GM23338 (cell line): ENCODE results near the gene FBLN5. TPM values are rescaled to one million over a fixed set of nuclear protein-coding genes. Genes with fewer than 3 reads are reported as not detected.

Source experiments
- ATAC-seq: fragments of 200-7000 bp; cut with Tn5 transposase; 3 replicates; pipeline ENCODE4 v1.9.1; 2020
- DNase-seq: peaks from one replicate; pipeline ENCODE4 v3.0.0-alpha.2; 2015; ENCODE audit warnings: low spot score
- H2AFZ ChIP-seq: fragments of 200-600 bp; sonication (generic); 2 replicates; pipeline ENCODE4 v1.8.0; 2016; ENCODE audit warnings: antibody characterized with exemption, mild to moderate bottlenecking, moderate library complexity
- H3F3A ChIP-seq: fragments of 200-600 bp; sonication (generic); replicated peaks from 2 replicates; pipeline ENCODE4 v1.8.0; 2017; ENCODE audit warnings: antibody characterized with exemption, mixed run types, low read depth
- H3K27ac ChIP-seq: fragments of 200-600 bp; sonication (generic); 2 replicates; pipeline ENCODE4 v1.6.1; 2016; ENCODE audit warnings: low read depth
- H3K27me3 ChIP-seq: fragments of 200-600 bp; sonication (generic); 2 replicates; pipeline ENCODE4 v1.8.0; 2016; ENCODE audit warnings: mild to moderate bottlenecking, mixed run types, moderate library complexity; ENCODE audit not compliant: insufficient read depth
- H3K36me3 ChIP-seq: fragments of 200-600 bp; sonication (generic); 2 replicates; pipeline ENCODE4 v1.8.0; 2016; ENCODE audit warnings: mild to moderate bottlenecking; ENCODE audit not compliant: insufficient read depth
- H3K4me1 ChIP-seq: fragments of 200-600 bp; sonication (generic); 2 replicates; pipeline ENCODE4 v1.8.0; 2016; ENCODE audit warnings: mild to moderate bottlenecking, moderate library complexity; ENCODE audit not compliant: insufficient read depth
- H3K4me2 ChIP-seq: fragments of 200-600 bp; sonication (generic); 2 replicates; pipeline ENCODE4 v1.7.1; 2017; ENCODE audit warnings: mixed run types
- H3K4me3 ChIP-seq: fragments of 200-600 bp; sonication (generic); 2 replicates; pipeline ENCODE4 v1.6.1; 2016; ENCODE audit warnings: mixed run types
- H3K79me2 ChIP-seq: fragments of 200-600 bp; sonication (generic); replicated peaks from 2 replicates; pipeline ENCODE4 v1.8.0; 2017; ENCODE audit warnings: mild to moderate bottlenecking; ENCODE audit not compliant: insufficient read depth
- H3K9me2 ChIP-seq: fragments of 200-600 bp; sonication (generic); 2 replicates; pipeline ENCODE4 v1.8.0; 2017; ENCODE audit not compliant: insufficient read depth
- H4K20me1 ChIP-seq: fragments of 200-600 bp; sonication (generic); replicated peaks from 2 replicates; pipeline ENCODE4 v1.8.0; 2017; ENCODE audit warnings: mild to moderate bottlenecking; ENCODE audit not compliant: insufficient read depth
- H3K27ac Mint-ChIP-seq: 2 replicates; pipeline ENCODE4 v1.8.0; 2020; ENCODE audit warnings: inconsistent platforms, mild to moderate bottlenecking, moderate library complexity, mixed read lengths
- H3K27me3 Mint-ChIP-seq: 3 replicates; pipeline ENCODE4 v1.8.0; 2022; ENCODE audit warnings: low read depth, mild to moderate bottlenecking, moderate library complexity, mixed read lengths, inconsistent platforms; ENCODE audit not compliant: insufficient read depth, poor library complexity
- H3K36me3 Mint-ChIP-seq: 3 replicates; pipeline ENCODE4 v1.8.0; 2021; ENCODE audit warnings: low read depth, mild to moderate bottlenecking, inconsistent platforms, moderate library complexity, mixed read lengths
- H3K4me1 Mint-ChIP-seq: 3 replicates; pipeline ENCODE4 v1.8.0; 2020; ENCODE audit warnings: mild to moderate bottlenecking, inconsistent platforms, mixed read lengths
- H3K4me3 Mint-ChIP-seq: 3 replicates; pipeline ENCODE4 v1.8.0; 2021; ENCODE audit warnings: moderate library complexity, mild to moderate bottlenecking, inconsistent platforms, mixed read lengths
- H3K9me3 Mint-ChIP-seq: 3 replicates; pipeline ENCODE4 v1.8.0; 2020; ENCODE audit warnings: moderate library complexity, mild to moderate bottlenecking, inconsistent platforms, mixed read lengths
- CREB1 ChIP-seq: fragments of 250-450 bp; sonication (Bioruptor Pico); IDR thresholded peaks from 2 replicates; pipeline ENCODE4 v1.5.0; 2020; ENCODE audit warnings: low read depth, mild to moderate bottlenecking, moderate library complexity
- CTCF ChIP-seq, 2 experiments: fragments of 200-600 bp in 1 of 2; sonication (generic) in 1 of 2; conservative IDR thresholded peaks; 2 replicates each; pipeline versions ENCODE4 v1.5.1 to v1.6.1; 2016 to 2017; ENCODE audit warnings: antibody characterized with exemption in 2 of 2, low read depth in 2 of 2, mild to moderate bottlenecking in 2 of 2, moderate library complexity in 1 of 2
- ETS1 ChIP-seq: IDR thresholded peaks from 2 replicates; pipeline ENCODE4 v1.6.1; 2016; ENCODE audit warnings: antibody characterized with exemption
- EZH2 ChIP-seq: fragments of 200-600 bp; sonication (generic); IDR thresholded peaks from one replicate; pipeline ENCODE4 v1.8.0; 2017; ENCODE audit warnings: antibody characterized with exemption, mild to moderate bottlenecking, low read depth; ENCODE audit not compliant: unreplicated experiment
- EZH2phosphoT487 ChIP-seq: fragments of 200-600 bp; sonication (generic); IDR thresholded peaks from one replicate; pipeline ENCODE4 v1.8.1; 2018; ENCODE audit warnings: antibody characterized with exemption; ENCODE audit not compliant: unreplicated experiment
- JUNB ChIP-seq: IDR thresholded peaks from one replicate; pipeline ENCODE4 v1.6.1; 2016; ENCODE audit warnings: antibody characterized with exemption; ENCODE audit not compliant: unreplicated experiment
- NANOG ChIP-seq: IDR thresholded peaks from 2 replicates; pipeline ENCODE4 v1.6.1; 2016; ENCODE audit warnings: antibody characterized with exemption, borderline replicate concordance
- POLR2AphosphoS5 ChIP-seq: IDR thresholded peaks from 2 replicates; pipeline ENCODE4 v1.6.1; 2016; ENCODE audit warnings: antibody characterized with exemption, low read depth
- REST ChIP-seq: IDR thresholded peaks from one replicate; pipeline ENCODE4 v1.6.1; 2018; ENCODE audit warnings: antibody characterized with exemption; ENCODE audit not compliant: unreplicated experiment
- STAT1 ChIP-seq: IDR thresholded peaks from one replicate; pipeline ENCODE4 v1.6.1; 2016; ENCODE audit warnings: antibody characterized with exemption; ENCODE audit not compliant: unreplicated experiment
- ZNF114 ChIP-seq: fragments of 250-450 bp; sonication (Bioruptor Pico); IDR thresholded peaks from 2 replicates; pipeline ENCODE4 v1.5.0; 2020; ENCODE audit warnings: mild to moderate bottlenecking, moderate library complexity
- ZNF331 ChIP-seq: fragments of 250-450 bp; sonication (Bioruptor Pico); IDR thresholded peaks from 2 replicates; pipeline ENCODE4 v1.5.0; 2020; ENCODE audit warnings: low read depth, mild to moderate bottlenecking, moderate library complexity
- ZNF462 ChIP-seq: fragments of 250-450 bp; sonication (Bioruptor Pico); IDR thresholded peaks from 2 replicates; pipeline ENCODE4 v1.5.0; 2020; ENCODE audit warnings: mild to moderate bottlenecking, moderate library complexity
- polyA plus RNA-seq: library from polyadenylated mRNA; unstranded; fragments of >200 nt; fragmentation: Nextera tagmentation; extraction: Ambion mirVana; gene quantifications from 2 replicates; pipeline ENCODE4 v1.2.1, GENCODE V29; 2016
- total RNA-seq: library from RNA; depleted of rRNA; stranded (reverse); fragments of >200 nt; shearing (Covaris generic); gene quantifications from 2 replicates; pipeline ENCODE4 v1.2.3, GENCODE V29; 2014

Gene FBLN5
- total and polyA plus RNA-seq, 2 experiments from 2014 or later: 4.3 to 4.9 TPM

GRCh38 chr14:91886961-91887360 is 60.5 kb downstream of the FBLN5 start:
- no peak overlapping the region for H3K4me3 ChIP-seq
- no peaks in the 10 kb centered on the region for H3K9me2 ChIP-seq
- no peaks in the 10 kb centered on the region for H3K36me3 Mint-ChIP-seq
- H3K27me3 Mint-ChIP-seq: peaks cover 5% of the 10 kb centered on the region
- no peak for DNase-seq
- no peaks in the 10 kb centered on the region for H3F3A ChIP-seq
- H4K20me1 ChIP-seq: no peaks in the 10 kb centered on the region
- H2AFZ ChIP-seq: no peak overlapping the region
- H3K36me3 ChIP-seq: no peaks in the 10 kb centered on the region
- no peaks in the 10 kb centered on the region for H3K4me1 ChIP-seq
- H3K27ac Mint-ChIP-seq: no peak overlapping the region
- no peaks in the 10 kb centered on the region for H3K27me3 ChIP-seq
- no peaks in the 10 kb centered on the region for H3K79me2 ChIP-seq
- H3K4me1 Mint-ChIP-seq: no peaks in the 10 kb centered on the region
- H3K9me3 Mint-ChIP-seq: no peaks in the 10 kb centered on the region
- no peak overlapping the region for H3K27ac ChIP-seq
- no peak for TF ChIP-seq ZNF114 (CRISPR knock-in tag)
- no peak for TF ChIP-seq EZH2
- no peak for TF ChIP-seq ZNF331 (CRISPR knock-in tag)
- no peak for TF ChIP-seq JUNB
- TF ChIP-seq ETS1: no peak
- TF ChIP-seq POLR2AphosphoS5: no peak
- no peak for TF ChIP-seq REST
- TF ChIP-seq EZH2phosphoT487: no peak
- TF ChIP-seq CTCF (conservative IDR thresholded peaks at IDR 0.05; ENCODE audit: low read depth in 2 of 2): no peak
- TF ChIP-seq CREB1 (CRISPR knock-in tag): no peak
- TF ChIP-seq NANOG: no peak
- no peak for TF ChIP-seq STAT1
- TF ChIP-seq ZNF462 (CRISPR knock-in tag): no peak
- no peak overlapping the region for H3K4me3 Mint-ChIP-seq
- no peak for ATAC-seq
- H3K4me2 ChIP-seq: no peak overlapping the region
